ENCODE results near the gene CCM2.

CCM2 gene

GRCh38 chr7:45082031-45082830, 82.2 kb downstream of the CCM2 start:
- peak; percentile 83 for DNase-seq (ENCODE audit: low spot score)

DNA sequence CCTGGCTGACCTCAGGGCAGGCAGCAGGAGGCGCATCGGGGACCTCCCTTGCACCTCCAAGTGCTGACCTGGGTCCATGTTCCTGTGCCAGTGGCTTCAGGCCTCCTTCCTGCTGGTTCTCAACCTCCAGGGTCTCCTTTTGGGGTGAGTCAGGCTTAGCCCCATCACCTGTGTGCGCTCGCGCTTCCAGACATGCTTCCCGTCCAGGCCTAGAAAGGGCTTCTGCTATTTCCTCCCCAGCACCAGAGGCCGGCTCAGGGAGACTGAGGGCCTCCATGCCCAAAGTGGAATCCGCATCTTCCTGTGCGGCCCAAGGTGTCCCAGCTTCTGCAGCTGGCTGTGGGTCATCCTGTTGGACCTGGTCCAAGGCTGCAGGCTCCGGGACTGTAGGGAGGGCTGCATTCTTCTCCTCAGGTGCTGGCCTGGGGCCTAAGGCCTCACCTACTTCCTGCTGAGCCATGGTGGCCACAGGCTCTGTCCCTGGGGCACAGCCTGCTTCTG, 82.9 kb downstream of the CCM2 start:
- DNase-seq (ENCODE audit: low spot score): no peak

DNA sequence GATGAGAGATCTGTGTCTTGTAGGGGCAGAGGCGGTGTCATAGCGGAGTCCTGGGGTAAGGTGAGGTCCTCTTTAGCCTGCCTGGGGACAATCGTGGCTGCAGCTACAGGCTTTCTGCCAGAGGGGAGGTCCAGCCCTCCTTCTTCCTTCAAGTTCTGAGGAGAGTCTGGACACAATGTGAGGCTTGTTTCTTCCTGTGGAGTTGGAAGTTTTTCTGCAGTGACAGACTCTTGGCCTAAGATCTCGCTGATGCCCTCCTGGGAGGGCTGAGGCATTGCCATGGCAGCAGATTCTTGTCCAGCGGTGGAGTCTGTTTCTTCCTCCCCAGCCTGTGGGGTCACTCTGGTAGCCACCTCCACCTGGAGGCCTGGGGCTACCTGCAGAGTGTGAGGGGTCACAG, 84.3 kb downstream of the CCM2 start:
- no peak for DNase-seq (ENCODE audit: low spot score)

DNA sequence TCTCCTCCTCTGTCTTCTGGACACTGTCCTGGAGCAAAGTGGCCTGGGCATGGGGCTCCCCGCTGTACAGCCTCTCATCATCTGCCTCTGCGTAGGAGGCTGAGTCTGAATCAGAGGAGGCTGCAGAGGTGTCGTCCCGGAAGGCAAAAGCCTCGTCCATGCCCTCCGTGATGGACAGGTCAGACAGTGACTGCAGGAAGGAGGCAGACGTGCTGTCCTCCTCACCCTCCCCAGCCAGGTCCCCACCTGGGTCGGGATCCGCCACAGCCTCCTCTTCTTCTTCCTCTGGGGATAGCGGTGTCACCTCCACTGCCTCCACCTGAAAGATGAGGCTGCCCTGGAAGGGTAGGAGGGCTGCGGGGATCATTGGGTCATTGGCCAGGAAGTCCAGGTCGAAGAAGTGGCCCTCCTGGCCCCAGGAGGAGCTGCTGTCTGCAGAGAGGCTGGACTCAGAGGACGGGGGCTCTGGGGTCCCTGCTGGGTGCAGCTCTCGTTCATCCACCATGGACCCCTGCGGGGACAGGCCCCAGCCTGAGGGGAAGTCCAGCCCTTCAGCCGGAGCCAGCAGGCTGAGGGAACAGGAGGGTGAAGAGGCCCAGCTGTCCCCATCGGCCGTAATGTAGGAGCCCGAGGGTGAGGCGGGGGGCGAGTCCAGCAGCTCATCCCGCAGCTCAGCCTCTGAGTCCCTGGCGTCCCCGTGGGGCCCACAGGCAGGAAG, 85.1 kb downstream of the CCM2 start:
- DNase-seq (ENCODE audit: low spot score): no peak

DNA sequence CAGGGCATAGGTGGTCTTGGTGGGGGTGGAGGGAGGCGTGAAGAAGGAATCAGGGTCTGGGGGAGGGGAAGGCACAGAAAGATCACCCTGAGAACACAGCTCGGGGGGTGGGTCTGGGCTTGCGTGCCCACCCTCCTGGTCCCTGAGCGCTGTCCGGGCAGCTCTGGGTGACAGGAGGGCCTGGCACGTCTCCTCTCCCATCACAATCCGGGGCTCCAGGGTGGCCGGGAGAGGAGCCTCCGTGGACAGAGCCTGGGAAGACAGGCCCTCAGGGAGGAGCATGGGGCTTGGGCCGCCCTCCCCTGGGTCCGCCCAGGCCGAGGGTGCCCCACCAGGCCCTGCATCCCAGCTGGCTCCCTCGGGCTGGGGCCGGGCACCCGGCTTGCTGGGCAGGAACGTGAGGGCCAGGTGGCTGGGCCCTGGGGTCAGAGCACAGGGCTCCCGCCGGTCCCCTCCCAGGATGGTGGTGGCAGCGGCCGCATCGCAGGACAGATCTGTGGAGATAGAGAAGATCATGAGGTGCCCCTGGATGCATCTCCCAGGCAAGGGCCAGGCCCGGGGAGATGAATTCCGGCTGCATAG, 85.7 kb downstream of the CCM2 start:
- DNase-seq (ENCODE audit: low spot score): no peak

GRCh38 chr7:45086331-45087065, 86.5 kb downstream of the CCM2 start:
- peak; percentile 82 for DNase-seq (ENCODE audit: low spot score)

DNA sequence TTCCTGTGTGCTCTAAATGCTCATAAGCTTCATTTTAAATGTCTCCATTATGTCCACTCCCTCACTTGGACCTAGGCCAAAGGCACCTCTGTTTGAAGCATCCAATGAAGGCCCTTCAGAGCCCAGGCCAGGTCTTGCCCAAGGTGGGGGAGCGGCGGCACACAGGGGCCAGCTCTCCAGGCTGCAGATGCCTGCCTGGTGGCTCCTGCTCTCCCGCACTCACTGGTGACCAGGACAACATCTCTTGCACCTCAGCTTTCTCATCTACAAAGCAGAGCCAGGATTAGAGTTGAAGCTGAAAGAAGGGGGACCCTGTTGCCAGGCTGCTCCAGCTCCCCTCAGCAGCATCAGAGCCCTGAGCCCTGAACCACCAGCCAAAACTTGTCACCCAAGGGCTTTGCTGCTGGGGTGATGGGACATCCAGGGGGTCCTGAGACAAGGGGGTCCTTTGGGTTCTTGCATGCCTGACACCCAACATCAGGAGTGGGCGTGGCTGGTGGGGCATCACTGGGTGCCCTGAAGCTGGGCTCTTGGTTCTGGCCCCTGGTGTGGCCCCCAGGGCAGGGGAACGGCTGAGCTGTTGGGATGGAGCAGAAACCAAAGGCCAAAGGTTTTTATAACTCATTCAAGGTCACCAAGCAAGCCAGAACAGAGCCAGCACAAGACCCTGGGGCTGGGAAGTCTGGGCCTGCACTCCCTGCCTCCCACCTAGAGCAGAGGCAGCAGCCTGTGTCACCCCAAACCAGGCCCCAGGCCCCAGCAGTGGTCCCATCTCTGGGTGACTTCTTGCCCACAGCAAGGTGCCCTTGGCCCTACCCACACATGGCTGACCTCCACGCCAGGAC, 87.5 kb downstream of the CCM2 start:
- DNase-seq (ENCODE audit: low spot score): no peak

DNA sequence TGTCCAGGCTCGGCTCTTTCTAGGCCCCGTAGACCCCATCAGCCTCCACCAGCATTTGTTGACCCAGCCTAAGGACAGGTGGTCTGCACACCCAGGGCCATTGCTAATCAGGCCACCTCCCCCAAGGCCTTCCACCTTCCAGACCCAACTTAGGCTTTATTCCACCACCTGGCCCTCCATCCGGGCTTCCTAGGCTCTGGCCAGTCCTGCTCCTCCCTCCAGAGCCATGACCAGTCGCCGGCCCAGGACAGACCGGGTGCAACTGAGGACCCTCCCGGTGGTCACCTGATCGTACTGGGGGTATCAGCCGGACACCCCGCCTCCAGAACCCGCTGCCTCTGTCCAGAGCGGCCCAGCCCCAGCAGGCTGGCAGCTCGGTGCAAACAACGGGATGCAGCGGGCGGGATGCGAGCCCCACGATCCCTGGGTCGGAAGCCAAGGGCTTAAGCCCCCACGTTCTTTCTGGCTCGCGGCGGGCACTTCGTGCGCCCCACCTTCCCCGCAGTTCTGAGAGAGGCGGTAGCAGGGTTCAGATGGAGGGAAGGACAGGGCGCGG, 88.2 kb downstream of the CCM2 start:
- no peak for DNase-seq (ENCODE audit: low spot score)

DNA sequence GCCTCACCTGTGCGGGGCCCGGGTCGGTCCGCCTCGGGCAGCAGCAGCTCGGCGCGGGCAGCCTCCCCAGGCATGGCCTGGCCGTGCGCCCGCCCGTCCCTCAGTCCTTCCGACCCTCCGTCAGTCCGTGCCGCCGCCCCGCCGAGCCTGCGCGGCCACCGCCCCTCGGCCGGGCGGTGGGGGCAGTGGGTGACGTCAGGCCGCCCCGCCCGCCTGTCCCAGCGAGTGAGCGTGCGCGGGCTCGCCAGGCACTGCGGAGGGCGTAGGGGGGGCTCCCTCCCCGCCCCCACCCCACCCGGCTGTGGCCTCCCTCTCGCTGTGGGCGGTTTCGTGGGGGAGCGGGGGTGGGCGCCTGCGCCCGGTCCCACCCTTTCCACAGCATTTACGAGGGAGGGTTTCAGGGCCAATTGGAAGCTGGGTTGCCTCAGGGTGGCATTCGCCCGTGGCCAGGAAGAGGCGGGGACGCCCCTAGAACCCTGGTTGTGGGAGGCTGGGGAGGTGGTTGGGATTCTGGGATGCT, 88.9 kb downstream of the CCM2 start, which contains the start of gene NACAD:
Gene NACAD, minus strand, starts transcription at position 149 of the 520 bp plus-strand sequence. Its CDS starts 75 bp downstream, at position 74.
- peak; percentile 95 for DNase-seq (ENCODE audit: low spot score)

- peak; percentile 99 for DNase-seq (ENCODE audit: low spot score)
Observed at GRCh38 chr7:45089341-45089891, 89.4 kb downstream of the CCM2 start.

DNA sequence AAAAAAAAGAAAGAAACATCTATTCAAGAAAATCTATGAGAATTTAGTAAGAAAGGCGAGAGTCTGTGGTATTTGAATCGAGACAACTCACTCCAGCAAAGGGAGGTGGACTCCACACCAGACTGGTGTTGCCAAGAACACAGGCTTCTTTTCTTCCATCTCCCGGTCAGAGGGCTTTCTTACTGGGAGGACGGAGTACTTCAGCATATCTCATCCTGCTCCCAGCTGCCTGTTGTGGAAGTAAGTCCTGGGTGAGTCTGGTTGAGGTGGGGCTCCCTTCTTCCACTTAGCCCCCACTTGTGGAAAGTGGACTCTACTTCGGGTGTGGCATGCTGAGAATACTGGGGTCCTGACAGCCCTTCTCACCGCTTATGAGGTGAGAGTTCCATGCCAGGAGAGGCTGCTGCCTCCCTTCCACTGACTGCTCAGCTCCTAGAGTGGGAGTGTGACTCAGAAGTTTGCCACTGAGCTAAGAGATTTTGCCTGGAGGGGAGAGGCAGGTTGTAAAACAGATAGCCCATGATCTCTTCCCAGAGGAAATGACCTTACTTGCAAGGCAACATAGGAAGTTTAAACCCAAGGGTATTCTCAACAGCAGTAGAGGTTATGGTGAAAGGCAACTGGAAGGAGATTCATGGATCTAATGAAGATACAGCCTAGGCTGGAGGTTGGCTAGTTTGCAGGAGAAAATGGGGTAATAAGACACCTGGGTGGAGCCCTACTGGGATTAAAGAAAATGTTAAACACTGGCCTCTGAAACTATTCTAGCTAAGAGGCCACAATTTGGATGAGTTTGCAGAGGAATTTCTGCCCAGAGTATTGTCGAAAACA, 92.3 kb downstream of the CCM2 start:
- no peak for DNase-seq (ENCODE audit: low spot score)

- DNase-seq (ENCODE audit: low spot score): no peak
Observed at GRCh38 chr7:45092931-45093235, 92.9 kb downstream of the CCM2 start.

DNA sequence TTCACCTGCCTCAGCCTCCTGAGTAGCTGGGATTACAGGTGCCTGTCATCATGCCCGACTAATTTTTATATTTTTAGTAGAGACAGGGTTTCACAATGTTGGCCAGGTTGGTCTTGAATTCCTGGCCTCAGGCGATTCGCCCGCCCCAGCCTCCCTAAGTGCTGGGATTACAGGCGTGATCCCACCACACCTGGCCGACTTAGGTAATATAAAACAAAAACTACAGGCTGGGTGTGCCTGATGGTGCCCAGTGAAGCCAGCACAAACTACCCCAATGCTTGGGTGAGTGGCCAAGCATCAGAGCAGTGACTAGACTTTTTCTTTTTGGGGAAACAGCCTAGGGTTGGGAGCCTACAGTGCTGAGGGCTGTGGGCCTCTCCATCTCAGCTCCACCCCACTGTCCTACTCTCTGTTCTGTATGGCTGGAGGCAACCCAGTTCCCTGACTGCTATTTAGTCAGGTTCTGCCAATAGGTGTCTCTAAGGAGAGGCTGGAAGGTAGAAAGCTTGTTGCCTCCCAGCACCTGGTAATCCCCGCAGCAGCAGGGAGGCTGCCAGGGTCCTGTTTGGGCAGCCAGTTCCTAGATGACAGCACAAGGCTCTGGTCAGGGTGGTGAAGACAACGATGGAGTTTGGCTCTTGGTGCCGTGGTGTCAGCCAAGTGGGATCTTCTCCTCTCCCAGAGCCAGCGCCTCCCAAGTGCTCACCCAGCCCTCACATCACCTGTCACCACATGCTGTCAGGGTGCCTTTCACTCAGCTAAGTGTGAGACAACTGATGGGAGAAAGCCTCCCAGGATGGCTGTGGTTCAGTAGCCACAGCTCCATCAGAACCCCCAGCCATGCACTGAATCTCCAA, 99.2 kb downstream of the CCM2 start:
- DNase-seq (ENCODE audit: low spot score): no peak

GRCh38 chr7:45099891-45100760, 100.1 kb downstream of the CCM2 start:
- DNase-seq (ENCODE audit: low spot score): no peak

- no peak for DNase-seq (ENCODE audit: low spot score)
Observed at GRCh38 chr7:45100761-45101480, 100.9 kb downstream of the CCM2 start.

DNA sequence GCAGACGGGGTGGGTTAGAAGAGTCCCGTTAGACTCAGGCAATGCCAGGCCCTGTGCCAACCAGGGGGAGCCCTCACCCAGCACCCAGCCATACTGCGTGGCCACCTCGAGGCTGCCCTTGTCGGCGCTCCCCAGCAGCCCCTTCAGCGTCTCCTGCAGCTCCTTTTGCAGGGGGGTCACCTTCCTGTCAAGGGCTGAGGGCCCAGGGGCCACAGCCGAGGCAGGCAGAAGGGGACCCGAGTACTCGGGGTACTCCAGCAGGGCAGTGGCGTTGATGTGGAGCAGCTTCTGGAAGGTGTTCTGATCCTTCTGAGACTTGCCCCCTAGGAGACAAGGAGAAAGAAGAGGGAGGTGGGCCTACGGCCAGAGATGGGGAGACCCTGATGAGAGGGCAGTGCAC, 101.7 kb downstream of the CCM2 start:
- no peak for DNase-seq (ENCODE audit: low spot score)
